K562 (cell line): ENCODE results near the gene ZNF460. TPM values are rescaled to one million over a fixed set of nuclear protein-coding genes. Genes with fewer than 3 reads are reported as not detected.

Source experiments
- CAMTA2 ChIP-seq: fragments of 250-450 bp; sonication (Bioruptor Pico); conservative IDR thresholded peaks from 2 replicates; pipeline ENCODE4 v1.5.1; 2022
- DMBX1 ChIP-seq: fragments of 250-450 bp; sonication (Bioruptor Pico); IDR thresholded peaks from 2 replicates; pipeline ENCODE4 v1.8.0; 2022; ENCODE audit warnings: inconsistent platforms, mild to moderate bottlenecking, moderate library complexity, borderline replicate concordance
- DPF2 ChIP-seq: fragments of 450-650 bp; IDR thresholded peaks from 2 replicates; pipeline ENCODE4 v1.6.1; 2016
- ETV1 ChIP-seq: fragments of 450-650 bp; conservative IDR thresholded peaks from 2 replicates; pipeline ENCODE4 v1.6.1; 2016; ENCODE audit warnings: missing genetic modification characterization, control low read depth, low read depth, missing compliant biosample characterization
- HIVEP1 ChIP-seq: fragments of 250-450 bp; sonication (Bioruptor Pico); IDR thresholded peaks from 2 replicates; pipeline ENCODE4 v1.4.0; 2020; ENCODE audit warnings: mild to moderate bottlenecking
- PHTF2 ChIP-seq: fragments of 250-450 bp; sonication (Bioruptor Pico); IDR thresholded peaks from 2 replicates; pipeline ENCODE4 v1.5.0; 2021; ENCODE audit warnings: mild to moderate bottlenecking
- PML ChIP-seq: IDR thresholded peaks from 2 replicates; pipeline ENCODE4 v1.6.1; 2012; ENCODE audit warnings: low read length, inconsistent platforms
- SETDB1 ChIP-seq: IDR thresholded peaks from one replicate; pipeline ENCODE4 v1.6.1; 2012; ENCODE audit warnings: low read length, control low read depth, inconsistent platforms
- SOX6 ChIP-seq: fragments of 450-650 bp; IDR thresholded peaks from 2 replicates; pipeline ENCODE4 v1.6.1; 2014; ENCODE audit warnings: mild to moderate bottlenecking
- YY1 ChIP-seq, 3 experiments: IDR thresholded peaks; 2 replicates each; pipeline ENCODE4 v1.6.1; 2011; ENCODE audit warnings: low read length in 2 of 3, mild to moderate bottlenecking in 2 of 3, moderate library complexity in 2 of 3, borderline replicate concordance in 1 of 3, control low read depth in 1 of 3, low read depth in 1 of 3; ENCODE audit not compliant: insufficient read depth in 3 of 3, insufficient replicate concordance in 2 of 3, control insufficient read depth in 1 of 3, insufficient read length in 1 of 3; ENCODE audit errors: extremely low read depth in 1 of 3
- ZKSCAN8 ChIP-seq: fragments of 200-800 bp; sonication (Bioruptor generic); IDR thresholded peaks from 2 replicates; pipeline ENCODE4 v1.6.1; 2016; ENCODE audit warnings: missing genetic modification characterization, missing compliant biosample characterization
- ZNF12 ChIP-seq: sonication (generic); formaldehyde crosslinking; IDR thresholded peaks from 2 replicates; pipeline ENCODE4 v1.4.0; 2020; ENCODE audit warnings: mild to moderate bottlenecking, missing genetic modification reagents
- ZNF584 ChIP-seq: fragments of 200-800 bp; sonication (Bioruptor generic); IDR thresholded peaks from 2 replicates; pipeline ENCODE4 v1.6.1; 2016; ENCODE audit warnings: low read depth, mild to moderate bottlenecking, missing genetic modification characterization, missing compliant biosample characterization
- polyA plus RNA-seq, 8 experiments: library from polyadenylated mRNA; depleted of rRNA in 4 of 8; stranded (reverse) in 5 of 8; unstranded in 3 of 8; fragments of >200 nt; fragmentation: Nextera tagmentation in 2 of 8; fragmentation: Illumina TruSeq in 1 of 8; extraction: Ambion mirVana in 2 of 8; extraction: Trizol in 1 of 8; gene quantifications; 2 replicates each; pipeline versions ENCODE4 v1.2.1 to v1.2.3, GENCODE V29; 2011 to 2014; ENCODE audit warnings: inconsistent platforms in 1 of 8, missing spikeins in 1 of 8
- total RNA-seq, 7 experiments: library from RNA; depleted of rRNA in 6 of 7; stranded (reverse); fragments of >200 nt in 6 of 7; fragmentation: Illumina TruSeq in 2 of 7; extraction: Trizol in 2 of 7; gene quantifications; 2 replicates each; pipeline versions ENCODE4 v1.2.1 to v1.2.3, GENCODE V29; 2011 to 2021; ENCODE audit warnings: low replicate concordance in 1 of 7
- TF ChIP-seq, protein P1 (sequence below): sonication (generic); formaldehyde crosslinking; IDR thresholded peaks from 2 replicates; pipeline ENCODE4 v1.8.0; 2022; ENCODE audit warnings: mild to moderate bottlenecking, missing genetic modification reagents
- TF ChIP-seq, protein P2 (sequence below): fragments of 150-350 bp; IDR thresholded peaks from 2 replicates; pipeline ENCODE4 v1.6.1; 2014; ENCODE audit warnings: low read depth, mild to moderate bottlenecking, low read length, borderline replicate concordance
- TF ChIP-seq, protein P3 (sequence below): fragments of 450-650 bp; IDR thresholded peaks from one replicate; pipeline ENCODE4 v1.6.1; 2018; ENCODE audit warnings: mild to moderate bottlenecking, moderate library complexity; ENCODE audit not compliant: partially characterized antibody
- TF ChIP-seq, protein P4 (sequence below): fragments of 250-450 bp; sonication (Bioruptor Pico); IDR thresholded peaks from 2 replicates; pipeline ENCODE4 v1.8.0; 2021; ENCODE audit warnings: moderate library complexity, mild to moderate bottlenecking, inconsistent platforms

ZNF460 gene
- total and polyA plus RNA-seq, 9 of the 15 experiments (the other 6 are each of a cell fraction or from before 2014, with no cell fraction given), result 0.45 to 36.2 (median 16.6) TPM

DNA sequence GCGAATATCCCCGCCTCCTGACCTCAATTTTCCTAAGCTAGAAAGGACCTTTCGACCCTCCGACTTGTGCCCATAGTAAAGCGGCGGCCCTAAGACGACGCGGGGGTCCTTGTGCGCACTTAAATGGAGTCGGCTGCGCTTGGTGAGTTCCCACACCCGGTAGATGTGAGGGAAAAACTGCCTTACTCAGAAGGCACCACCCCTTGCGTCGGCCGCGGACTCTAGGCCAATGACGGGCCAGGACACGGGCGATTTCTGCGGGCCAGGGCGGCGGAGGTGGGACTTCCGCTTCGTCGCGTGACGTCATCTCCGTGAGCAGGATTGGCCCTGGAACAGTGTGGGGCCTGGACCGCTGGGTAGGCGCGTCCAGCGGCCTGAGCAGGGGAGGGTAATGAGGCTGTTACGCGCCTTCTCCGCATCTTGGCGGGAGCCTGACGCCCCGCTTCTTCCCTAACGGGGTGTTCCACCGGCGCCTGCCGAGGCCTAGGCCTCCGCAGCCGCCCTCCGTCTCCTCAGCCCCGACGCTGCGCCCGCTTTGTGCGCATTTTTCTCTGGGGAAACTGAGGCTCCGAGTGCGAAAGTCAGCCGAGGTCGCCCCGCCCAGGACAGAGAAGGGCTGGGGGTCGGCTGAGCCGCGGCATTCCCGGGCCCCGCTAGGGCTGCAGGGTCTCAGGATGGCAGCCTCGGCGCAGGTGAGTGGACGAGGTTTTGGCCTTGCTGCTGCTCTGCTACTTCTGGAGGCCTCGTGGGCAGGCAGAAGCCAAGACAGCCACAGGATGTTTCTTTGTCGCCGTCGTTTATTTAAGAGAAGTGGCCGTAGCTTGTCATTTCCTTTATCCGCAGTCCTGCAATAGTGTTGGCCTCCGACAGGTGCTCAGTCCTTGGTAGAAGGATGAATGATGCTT, 40.1 kb downstream of the ZNF460 start, which contains the start of gene ZNF543 (continued):
- TF ChIP-seq, protein P1, sequence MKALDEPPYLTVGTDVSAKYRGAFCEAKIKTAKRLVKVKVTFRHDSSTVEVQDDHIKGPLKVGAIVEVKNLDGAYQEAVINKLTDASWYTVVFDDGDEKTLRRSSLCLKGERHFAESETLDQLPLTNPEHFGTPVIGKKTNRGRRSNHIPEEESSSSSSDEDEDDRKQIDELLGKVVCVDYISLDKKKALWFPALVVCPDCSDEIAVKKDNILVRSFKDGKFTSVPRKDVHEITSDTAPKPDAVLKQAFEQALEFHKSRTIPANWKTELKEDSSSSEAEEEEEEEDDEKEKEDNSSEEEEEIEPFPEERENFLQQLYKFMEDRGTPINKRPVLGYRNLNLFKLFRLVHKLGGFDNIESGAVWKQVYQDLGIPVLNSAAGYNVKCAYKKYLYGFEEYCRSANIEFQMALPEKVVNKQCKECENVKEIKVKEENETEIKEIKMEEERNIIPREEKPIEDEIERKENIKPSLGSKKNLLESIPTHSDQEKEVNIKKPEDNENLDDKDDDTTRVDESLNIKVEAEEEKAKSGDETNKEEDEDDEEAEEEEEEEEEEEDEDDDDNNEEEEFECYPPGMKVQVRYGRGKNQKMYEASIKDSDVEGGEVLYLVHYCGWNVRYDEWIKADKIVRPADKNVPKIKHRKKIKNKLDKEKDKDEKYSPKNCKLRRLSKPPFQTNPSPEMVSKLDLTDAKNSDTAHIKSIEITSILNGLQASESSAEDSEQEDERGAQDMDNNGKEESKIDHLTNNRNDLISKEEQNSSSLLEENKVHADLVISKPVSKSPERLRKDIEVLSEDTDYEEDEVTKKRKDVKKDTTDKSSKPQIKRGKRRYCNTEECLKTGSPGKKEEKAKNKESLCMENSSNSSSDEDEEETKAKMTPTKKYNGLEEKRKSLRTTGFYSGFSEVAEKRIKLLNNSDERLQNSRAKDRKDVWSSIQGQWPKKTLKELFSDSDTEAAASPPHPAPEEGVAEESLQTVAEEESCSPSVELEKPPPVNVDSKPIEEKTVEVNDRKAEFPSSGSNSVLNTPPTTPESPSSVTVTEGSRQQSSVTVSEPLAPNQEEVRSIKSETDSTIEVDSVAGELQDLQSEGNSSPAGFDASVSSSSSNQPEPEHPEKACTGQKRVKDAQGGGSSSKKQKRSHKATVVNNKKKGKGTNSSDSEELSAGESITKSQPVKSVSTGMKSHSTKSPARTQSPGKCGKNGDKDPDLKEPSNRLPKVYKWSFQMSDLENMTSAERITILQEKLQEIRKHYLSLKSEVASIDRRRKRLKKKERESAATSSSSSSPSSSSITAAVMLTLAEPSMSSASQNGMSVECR (CRISPR knock-in tag), result peak; percentile 78
- peak in 2 of 3 experiments; percentile 53 to 62 for TF ChIP-seq YY1 (IDR thresholded peaks at IDR 0.05; ENCODE audit: borderline replicate concordance in 1 of 3, control insufficient read depth in 1 of 3, extremely low read depth in 1 of 3, insufficient read depth in 3 of 3, insufficient read length in 1 of 3, insufficient replicate concordance in 2 of 3, low read depth in 1 of 3, low read length in 2 of 3)
- 0 out of 2 replicates have a peak, but pooled peaks have one; percentile 20 for TF ChIP-seq ETV1 (tag)
- TF ChIP-seq DPF2, result no peak
- no peak for TF ChIP-seq SOX6
- TF ChIP-seq, protein P2, sequence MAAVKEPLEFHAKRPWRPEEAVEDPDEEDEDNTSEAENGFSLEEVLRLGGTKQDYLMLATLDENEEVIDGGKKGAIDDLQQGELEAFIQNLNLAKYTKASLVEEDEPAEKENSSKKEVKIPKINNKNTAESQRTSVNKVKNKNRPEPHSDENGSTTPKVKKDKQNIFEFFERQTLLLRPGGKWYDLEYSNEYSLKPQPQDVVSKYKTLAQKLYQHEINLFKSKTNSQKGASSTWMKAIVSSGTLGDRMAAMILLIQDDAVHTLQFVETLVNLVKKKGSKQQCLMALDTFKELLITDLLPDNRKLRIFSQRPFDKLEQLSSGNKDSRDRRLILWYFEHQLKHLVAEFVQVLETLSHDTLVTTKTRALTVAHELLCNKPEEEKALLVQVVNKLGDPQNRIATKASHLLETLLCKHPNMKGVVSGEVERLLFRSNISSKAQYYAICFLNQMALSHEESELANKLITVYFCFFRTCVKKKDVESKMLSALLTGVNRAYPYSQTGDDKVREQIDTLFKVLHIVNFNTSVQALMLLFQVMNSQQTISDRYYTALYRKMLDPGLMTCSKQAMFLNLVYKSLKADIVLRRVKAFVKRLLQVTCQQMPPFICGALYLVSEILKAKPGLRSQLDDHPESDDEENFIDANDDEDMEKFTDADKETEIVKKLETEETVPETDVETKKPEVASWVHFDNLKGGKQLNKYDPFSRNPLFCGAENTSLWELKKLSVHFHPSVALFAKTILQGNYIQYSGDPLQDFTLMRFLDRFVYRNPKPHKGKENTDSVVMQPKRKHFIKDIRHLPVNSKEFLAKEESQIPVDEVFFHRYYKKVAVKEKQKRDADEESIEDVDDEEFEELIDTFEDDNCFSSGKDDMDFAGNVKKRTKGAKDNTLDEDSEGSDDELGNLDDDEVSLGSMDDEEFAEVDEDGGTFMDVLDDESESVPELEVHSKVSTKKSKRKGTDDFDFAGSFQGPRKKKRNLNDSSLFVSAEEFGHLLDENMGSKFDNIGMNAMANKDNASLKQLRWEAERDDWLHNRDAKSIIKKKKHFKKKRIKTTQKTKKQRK, result no peak; the same call in 1 of the 2 replicates
- TF ChIP-seq ZKSCAN8 (CRISPR knock-in tag), result no peak
- TF ChIP-seq PHTF2 (CRISPR knock-in tag), result no peak
- no peak; the same call in 1 of the 2 replicates for TF ChIP-seq PML
- TF ChIP-seq CAMTA2 (CRISPR knock-in tag), result no peak
- TF ChIP-seq DMBX1 (CRISPR knock-in tag), result no peak
- TF ChIP-seq ZNF584 (CRISPR knock-in tag), result no peak
- TF ChIP-seq, protein P3, sequence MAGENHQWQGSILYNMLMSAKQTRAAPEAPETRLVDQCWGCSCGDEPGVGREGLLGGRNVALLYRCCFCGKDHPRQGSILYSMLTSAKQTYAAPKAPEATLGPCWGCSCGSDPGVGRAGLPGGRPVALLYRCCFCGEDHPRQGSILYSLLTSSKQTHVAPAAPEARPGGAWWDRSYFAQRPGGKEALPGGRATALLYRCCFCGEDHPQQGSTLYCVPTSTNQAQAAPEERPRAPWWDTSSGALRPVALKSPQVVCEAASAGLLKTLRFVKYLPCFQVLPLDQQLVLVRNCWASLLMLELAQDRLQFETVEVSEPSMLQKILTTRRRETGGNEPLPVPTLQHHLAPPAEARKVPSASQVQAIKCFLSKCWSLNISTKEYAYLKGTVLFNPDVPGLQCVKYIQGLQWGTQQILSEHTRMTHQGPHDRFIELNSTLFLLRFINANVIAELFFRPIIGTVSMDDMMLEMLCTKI, result no peak
- no peak for TF ChIP-seq ZNF12 (CRISPR knock-in tag)
- no peak for TF ChIP-seq HIVEP1 (CRISPR knock-in tag)
- TF ChIP-seq, protein P4, sequence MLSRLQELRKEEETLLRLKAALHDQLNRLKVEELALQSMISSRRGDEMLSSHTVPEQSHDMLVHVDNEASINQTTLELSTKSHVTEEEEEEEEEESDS (CRISPR knock-in tag), result no peak
- no peak for TF ChIP-seq SETDB1
